Lung (tissue), 12 donors: ENCODE results near the gene ROR1. TPM values are rescaled to one million over a fixed set of nuclear protein-coding genes. Genes with fewer than 3 reads are reported as not detected.

Experiments used
- ATAC-seq: fragments of 200-7000 bp; cut with Tn5 transposase; one replicate; pipeline ENCODE4 v1.9.1; 2020; ENCODE audit warnings: moderate number of reproducible peaks; ENCODE audit not compliant: insufficient read depth, low FRiP score
- DNase-seq, 3 donors: peaks; one replicate each; pipeline ENCODE4 v3.0.0-alpha.2; 2013 to 2017
- H3K27ac ChIP-seq, 2 donors: one replicate each; pipeline ENCODE4 v1.5.1; 2013; ENCODE audit warnings: mild to moderate bottlenecking in 2 of 2, moderate library complexity in 2 of 2, control low read depth in 1 of 2, inconsistent platforms in 1 of 2, low read depth in 1 of 2, low read length in 1 of 2
- H3K27me3 ChIP-seq, 3 donors: one replicate each; pipeline ENCODE4 v1.5.1; 2013; ENCODE audit warnings: low read length in 2 of 3; ENCODE audit not compliant: control insufficient read depth in 3 of 3, insufficient read depth in 3 of 3
- H3K36me3 ChIP-seq, 4 donors: one replicate each; pipeline ENCODE4 v1.5.1; 2013; ENCODE audit warnings: low read length in 4 of 4, mild to moderate bottlenecking in 1 of 4, moderate library complexity in 1 of 4; ENCODE audit not compliant: control insufficient read depth in 4 of 4, insufficient read depth in 4 of 4
- H3K4me1 ChIP-seq, 5 donors: one replicate each; pipeline ENCODE4 v1.5.1; 2013; ENCODE audit warnings: low read length in 5 of 5, mild to moderate bottlenecking in 2 of 5, moderate library complexity in 1 of 5; ENCODE audit not compliant: control insufficient read depth in 5 of 5, insufficient read depth in 5 of 5
- H3K4me3 ChIP-seq: one replicate; pipeline ENCODE4 v1.5.1; 2013; ENCODE audit warnings: mild to moderate bottlenecking, control low read depth, moderate library complexity
- H3K9ac ChIP-seq, 2 donors: one replicate each; pipeline ENCODE4 v1.5.1; 2013; ENCODE audit warnings: low read length in 2 of 2, control low read depth in 1 of 2; ENCODE audit not compliant: insufficient read depth in 1 of 2
- H3K9me3 ChIP-seq, 4 donors: one replicate each; pipeline ENCODE4 v1.5.1; 2013; ENCODE audit warnings: low read length in 3 of 4, mild to moderate bottlenecking in 1 of 4, moderate library complexity in 1 of 4; ENCODE audit not compliant: control insufficient read depth in 4 of 4, insufficient read depth in 3 of 4
- WGBS, 2 donors: extraction: QIAGEN DNeasy Blood & Tissue Kit; methylation state at CpG; one replicate each; pipeline ENCODE4 v1.1.7; 2013; 5-methylcytosine and 5-hydroxymethylcytosine counted together
- polyA plus RNA-seq, 2 donors: library from polyadenylated mRNA; stranded (reverse); fragments of 200-250 nt; gene quantifications; one replicate each; pipeline ENCODE4 v1.2.1, GENCODE V29; 2013
- total RNA-seq, 2 donors: library from RNA; depleted of rRNA in 1 of 2; stranded (reverse); fragments of >200 nt in 1 of 2; gene quantifications; one replicate each; pipeline ENCODE4 v1.2.1, GENCODE V29; 2014 to 2021
- TF ChIP-seq, protein P1 (sequence below): IDR thresholded peaks from 2 replicates; pipeline ENCODE4 v1.5.1; 2012; ENCODE audit warnings: mild to moderate bottlenecking; ENCODE audit errors: control extremely low read depth, extremely low read depth
- donor health status: control.
- donor health status: control.
- donor health status: Bipolar disorder and iron deficiency.
- donor health status: healthy.
- donor health status: DM: yes; HTN: yes; CAD: no.

ROR1 gene
- total and polyA plus RNA-seq, 4 donors = 2.9 to 47.0 (median 14.0) TPM

DNA sequence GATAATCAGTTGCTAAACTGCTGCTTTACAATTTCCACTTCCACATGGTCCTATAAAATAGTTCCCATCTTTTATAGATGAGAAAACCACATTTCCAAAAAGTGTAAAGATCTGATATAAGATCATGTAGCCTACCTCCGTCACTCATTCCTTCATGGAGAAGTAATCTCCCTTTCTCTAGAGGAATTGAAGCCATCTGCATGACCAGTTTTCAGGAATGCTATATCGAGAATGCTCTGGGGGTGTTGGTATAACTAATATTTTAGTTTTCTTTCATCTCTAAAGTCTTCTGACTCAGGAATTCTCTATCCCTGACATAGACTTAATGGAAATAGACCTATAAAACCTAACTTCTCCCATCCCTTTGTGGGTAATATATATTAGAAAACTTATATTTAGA is 256.6 kb downstream of the ROR1 start:
- no peak overlapping the region for H3K9ac ChIP-seq
- no peak overlapping the region for H3K4me3 ChIP-seq
- TF ChIP-seq, protein P1, sequence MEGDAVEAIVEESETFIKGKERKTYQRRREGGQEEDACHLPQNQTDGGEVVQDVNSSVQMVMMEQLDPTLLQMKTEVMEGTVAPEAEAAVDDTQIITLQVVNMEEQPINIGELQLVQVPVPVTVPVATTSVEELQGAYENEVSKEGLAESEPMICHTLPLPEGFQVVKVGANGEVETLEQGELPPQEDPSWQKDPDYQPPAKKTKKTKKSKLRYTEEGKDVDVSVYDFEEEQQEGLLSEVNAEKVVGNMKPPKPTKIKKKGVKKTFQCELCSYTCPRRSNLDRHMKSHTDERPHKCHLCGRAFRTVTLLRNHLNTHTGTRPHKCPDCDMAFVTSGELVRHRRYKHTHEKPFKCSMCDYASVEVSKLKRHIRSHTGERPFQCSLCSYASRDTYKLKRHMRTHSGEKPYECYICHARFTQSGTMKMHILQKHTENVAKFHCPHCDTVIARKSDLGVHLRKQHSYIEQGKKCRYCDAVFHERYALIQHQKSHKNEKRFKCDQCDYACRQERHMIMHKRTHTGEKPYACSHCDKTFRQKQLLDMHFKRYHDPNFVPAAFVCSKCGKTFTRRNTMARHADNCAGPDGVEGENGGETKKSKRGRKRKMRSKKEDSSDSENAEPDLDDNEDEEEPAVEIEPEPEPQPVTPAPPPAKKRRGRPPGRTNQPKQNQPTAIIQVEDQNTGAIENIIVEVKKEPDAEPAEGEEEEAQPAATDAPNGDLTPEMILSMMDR = no peak
- peaks cover 0 to 5% (median 0%) of the 10 kb centered on the region in 4 donors for H3K9me3 ChIP-seq
- H3K27ac ChIP-seq = no peak overlapping the region
- H3K36me3 ChIP-seq = peaks cover 0 to 11% (median 4%) of the 10 kb centered on the region in 4 donors
- DNase-seq (no peak), ATAC-seq (no peak)
- WGBS, 2 donors = 93 to 94% methylated on average over 2 of the region's 2 CpGs
- H3K4me1 ChIP-seq = peaks cover 0 to 6% (median 0%) of the 10 kb centered on the region in 5 donors
- no peaks in the 10 kb centered on the region for H3K27me3 ChIP-seq

DNA sequence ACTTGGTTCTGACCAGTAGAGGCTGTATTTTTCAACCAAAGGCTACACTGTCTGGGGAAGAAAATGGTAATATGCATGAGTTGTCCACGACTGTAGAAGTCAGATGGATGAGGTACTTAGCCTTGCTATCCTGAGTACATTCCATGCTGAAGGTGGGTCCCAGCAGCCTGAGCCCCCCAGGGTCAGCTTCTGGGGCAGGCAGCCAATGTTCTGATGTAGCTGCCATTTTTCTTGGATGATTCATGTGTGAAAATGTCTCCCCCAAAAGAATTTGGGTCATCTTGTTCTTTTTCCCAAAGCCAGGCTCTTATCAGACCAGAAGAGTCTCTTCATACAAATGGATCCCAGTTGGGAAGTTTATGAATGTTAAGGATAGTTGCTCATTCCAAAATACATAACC is 257.4 kb downstream of the ROR1 start:
- peaks cover 0 to 6% (median 0%) of the 10 kb centered on the region in 5 donors for H3K4me1 ChIP-seq
- H3K4me3 ChIP-seq = no peak overlapping the region
- no peak overlapping the region for H3K9ac ChIP-seq
- WGBS, 2 donors = 75 to 86% methylated on average over 1 of the region's 1 CpG
- no peaks in the 10 kb centered on the region for H3K27me3 ChIP-seq
- H3K9me3 ChIP-seq = peaks cover 0 to 5% (median 0%) of the 10 kb centered on the region in 4 donors
- TF ChIP-seq, protein P1 = no peak
- DNase-seq (no peak), ATAC-seq (no peak)
- H3K27ac ChIP-seq = no peak overlapping the region
- peaks cover 0 to 11% (median 4%) of the 10 kb centered on the region in 4 donors for H3K36me3 ChIP-seq

DNA sequence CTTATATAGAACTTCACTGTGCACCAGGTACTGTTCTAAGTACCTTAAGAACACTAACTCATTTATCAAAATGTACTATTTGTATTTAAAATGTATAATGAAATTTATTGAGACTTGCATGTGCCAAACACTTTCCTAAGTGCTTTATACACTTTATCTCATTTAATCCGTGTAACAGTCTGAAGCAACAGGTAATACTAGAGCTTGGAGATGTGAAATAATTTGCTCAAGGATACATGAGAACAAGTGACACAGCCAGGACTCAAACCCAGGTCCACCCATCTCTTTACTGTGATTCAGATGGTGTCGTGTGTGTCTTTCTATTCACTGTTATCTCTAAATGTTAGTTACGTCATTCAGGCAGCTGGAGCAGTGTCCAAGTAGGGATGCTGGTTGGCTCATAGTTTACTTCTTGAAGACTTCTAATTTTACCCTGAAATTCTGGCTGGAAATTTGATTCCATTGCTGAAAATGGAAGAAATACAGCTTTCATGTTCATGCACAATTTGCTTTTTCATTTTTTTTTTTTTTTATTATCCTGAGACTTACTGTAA is 259.9 kb downstream of the ROR1 start:
- no peak overlapping the region for H3K27ac ChIP-seq
- 76 to 78% methylated on average over 3 of the region's 3 CpGs for WGBS, 2 donors
- peaks cover 0 to 8% (median 2%) of the 10 kb centered on the region in 4 donors for H3K36me3 ChIP-seq
- H3K9ac ChIP-seq = no peak overlapping the region
- H3K27me3 ChIP-seq = no peaks in the 10 kb centered on the region
- ATAC-seq (no peak), DNase-seq (peak in 2 of 3 donors; percentile 63 to 64)
- no peak overlapping the region for H3K4me3 ChIP-seq
- TF ChIP-seq, protein P1 = no peak
- H3K9me3 ChIP-seq = no peaks in the 10 kb centered on the region
- H3K4me1 ChIP-seq = peaks cover 0 to 24% (median 18%) of the 10 kb centered on the region in 5 donors

DNA sequence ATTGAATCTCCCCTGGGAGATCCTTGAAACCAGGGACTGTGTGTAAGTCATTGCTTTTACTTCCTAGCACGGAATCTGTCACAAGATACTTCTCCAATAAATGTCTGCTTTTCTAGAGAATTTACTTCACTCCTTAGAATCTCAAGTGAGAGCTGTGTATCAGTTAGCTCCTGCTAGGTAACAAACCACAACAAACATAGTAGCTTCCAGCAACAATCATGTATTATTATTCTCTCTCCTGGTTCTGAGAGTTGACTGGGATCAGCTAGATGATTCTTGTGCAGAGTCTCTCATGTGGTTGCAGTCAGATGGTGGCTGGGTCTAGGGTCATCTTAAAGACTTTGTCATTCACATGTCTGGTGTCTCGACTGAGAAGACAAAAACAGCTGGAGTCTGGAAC is 262.7 kb downstream of the ROR1 start:
- H3K4me1 ChIP-seq = peaks cover 1 to 48% (median 28%) of the 10 kb centered on the region in 5 donors
- no peaks in the 10 kb centered on the region for H3K9me3 ChIP-seq
- DNase-seq = no peak
- no peak overlapping the region for H3K4me3 ChIP-seq
- TF ChIP-seq, protein P1 = no peak
- H3K27ac ChIP-seq = no peak overlapping the region
- peaks cover 0 to 3% (median 0%) of the 10 kb centered on the region in 4 donors for H3K36me3 ChIP-seq
- H3K9ac ChIP-seq = no peak overlapping the region
- no peaks in the 10 kb centered on the region for H3K27me3 ChIP-seq
- WGBS, 2 donors = 76 to 81% methylated on average over 2 of the region's 2 CpGs
- ATAC-seq = no peak
